AG08396 (cell line): Measurements from ENCODE around the gene MRPL38.

ENCODE experiments used
- DNase-seq: peaks from one replicate; pipeline ENCODE4 v3.0.0; 2012; ENCODE audit warnings: low spot score, mixed read lengths

Gene MRPL38

GRCh38 chr17:75904749-75905521, at the start of gene MRPL38:
MRPL38 (minus strand) TSS chr17:75904884; CDS start chr17:75904875, 9 bp downstream.
- DNase-seq: peak; percentile 99

- no peak for DNase-seq
These were observed 46.3 kb upstream of the MRPL38 start for GRCh38 chr17:75950855-75951554.

- DNase-seq: no peak
These were observed 45.7 kb upstream of the MRPL38 start for GRCh38 chr17:75950421-75950820.

- DNase-seq: no peak
These were observed 40.5 kb upstream of the MRPL38 start for GRCh38 chr17:75945211-75945610.

GRCh38 chr17:75943491-75943890, 38.8 kb upstream of the MRPL38 start:
- DNase-seq: no peak

GRCh38 chr17:75942473-75942872, 37.8 kb upstream of the MRPL38 start:
- no peak for DNase-seq

- DNase-seq: no peak
These were observed 36.7 kb upstream of the MRPL38 start for GRCh38 chr17:75941442-75941819.

GRCh38 chr17:75940727-75941441, 36.2 kb upstream of the MRPL38 start, which contains the start of gene FBF1:
FBF1 (minus strand) TSS chr17:75941042; CDS start chr17:75938149, 2,893 bp downstream.
- DNase-seq: peak; percentile 99

- DNase-seq: no peak
These were observed 33.0 kb upstream of the MRPL38 start for GRCh38 chr17:75937652-75938051.

- no peak for DNase-seq
These were observed 29.1 kb upstream of the MRPL38 start for GRCh38 chr17:75933808-75934207.

- DNase-seq: no peak
These were observed 28.2 kb upstream of the MRPL38 start for GRCh38 chr17:75932852-75933251.

- no peak for DNase-seq
These were observed 26.4 kb upstream of the MRPL38 start for GRCh38 chr17:75931062-75931461.

GRCh38 chr17:75927286-75927922, 22.7 kb upstream of the MRPL38 start:
- peak; percentile 63 for DNase-seq

GRCh38 chr17:75926456-75926855, 21.8 kb upstream of the MRPL38 start:
- DNase-seq: no peak

- no peak for DNase-seq
These were observed 21.2 kb upstream of the MRPL38 start for GRCh38 chr17:75925912-75926311.

- no peak for DNase-seq
These were observed 20.4 kb upstream of the MRPL38 start for GRCh38 chr17:75925103-75925502.

GRCh38 chr17:75922963-75923874, 18.5 kb upstream of the MRPL38 start:
- no peak for DNase-seq

- no peak for DNase-seq
These were observed 17.7 kb upstream of the MRPL38 start for GRCh38 chr17:75922173-75922961.

- no peak for DNase-seq
These were observed 16.9 kb upstream of the MRPL38 start for GRCh38 chr17:75921596-75921995.

- DNase-seq: no peak
These were observed 15.4 kb upstream of the MRPL38 start for GRCh38 chr17:75920045-75920560.
